ENCODE data around the gene RALA.
"Not testable (repeated sequence)": the region's sequence is repeated elsewhere in the genome, so short reads cannot be mapped to it uniquely, and the experiment has no call there.

Gene RALA

GRCh38 chr7:39688611-39689480, 65.5 kb downstream of the RALA start:
- no peak for DNase-seq

GRCh38 chr7:39691821-39692220, 68.4 kb downstream of the RALA start:
- no peak for DNase-seq

DNA sequence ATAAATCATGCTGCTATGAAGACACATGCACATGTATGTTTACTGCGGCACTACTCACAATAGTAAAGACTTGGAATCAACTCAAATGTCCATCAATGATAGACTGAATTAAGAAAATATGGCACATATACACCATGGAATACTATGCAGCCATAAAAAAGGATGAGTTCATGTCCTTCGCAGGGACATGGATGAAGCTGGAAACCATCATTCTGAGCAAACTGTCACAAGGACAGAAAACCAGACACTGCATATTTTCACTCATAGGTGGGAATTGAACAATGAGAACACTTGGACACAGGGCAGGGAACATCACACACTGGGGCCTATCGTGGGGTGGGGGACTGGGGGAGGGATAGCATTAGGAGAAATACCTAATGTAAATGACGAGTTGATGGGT, 69.7 kb downstream of the RALA start:
- DNase-seq: not testable (repeated sequence)

DNA sequence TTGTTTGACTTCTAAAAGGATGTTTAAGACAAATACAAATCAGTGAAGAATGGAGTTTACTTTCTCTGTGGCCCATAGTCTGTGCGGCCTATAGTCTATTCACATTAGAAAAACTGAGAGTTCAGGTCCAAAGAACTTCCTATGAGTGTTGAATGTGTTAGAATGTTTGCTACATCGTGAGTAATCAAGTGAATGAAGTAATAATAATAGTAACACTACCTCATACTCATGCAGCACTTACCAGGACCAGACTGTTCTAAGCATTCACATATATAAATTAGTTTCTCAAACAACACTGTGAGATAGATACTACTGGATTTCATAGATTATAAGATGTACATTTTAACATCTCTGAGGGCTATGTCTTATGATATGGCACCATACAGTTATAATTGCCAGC, 70.4 kb downstream of the RALA start:
- no peak for DNase-seq

DNA sequence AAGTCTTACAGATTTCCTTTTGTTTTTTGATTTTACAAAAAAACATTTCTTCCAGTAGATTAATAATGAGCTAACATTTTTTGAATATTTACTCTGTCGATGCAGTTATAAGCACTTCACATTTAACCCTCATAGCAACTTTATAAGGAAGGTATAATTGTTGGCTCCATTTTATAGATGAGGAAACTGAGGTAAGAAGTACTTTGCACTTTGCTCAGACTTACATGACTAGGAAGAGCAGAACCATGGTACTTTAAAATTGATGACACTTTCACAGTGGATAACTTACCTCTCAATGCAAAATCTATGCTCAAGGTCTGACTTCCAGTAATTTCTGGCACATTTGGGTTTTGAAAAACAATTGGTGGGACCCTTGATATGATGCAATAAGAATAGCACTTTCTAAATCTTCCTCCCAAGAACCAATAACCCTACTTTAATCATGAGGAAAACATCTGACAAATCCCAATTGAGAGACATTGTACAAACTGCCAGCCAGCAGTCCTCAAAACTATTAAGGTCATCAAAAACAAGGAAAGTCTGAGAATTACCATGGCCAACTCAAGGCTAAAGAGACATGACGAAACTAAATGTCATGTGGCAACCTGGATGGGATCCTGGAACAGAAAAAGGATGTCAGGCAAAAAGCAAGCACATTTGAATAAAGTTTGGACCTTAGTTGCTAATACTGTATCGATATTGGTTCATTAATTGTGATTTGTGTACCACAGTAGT, 72.6 kb downstream of the RALA start:
- DNase-seq: no peak

- no peak for DNase-seq
These were observed 73.3 kb downstream of the RALA start for GRCh38 chr7:39696631-39697030.

- no peak for DNase-seq
These were observed 74.1 kb downstream of the RALA start for GRCh38 chr7:39697483-39697882.

GRCh38 chr7:39700165-39700564, 76.8 kb downstream of the RALA start:
- DNase-seq: no peak

- DNase-seq: peak; percentile 11 to 47
These were observed 77.6 kb downstream of the RALA start for GRCh38 chr7:39700932-39701331.

- no peak for DNase-seq
These were observed 78.8 kb downstream of the RALA start for GRCh38 chr7:39702133-39702532.

- DNase-seq: no peak
These were observed 79.8 kb downstream of the RALA start for GRCh38 chr7:39703144-39703543.

DNA sequence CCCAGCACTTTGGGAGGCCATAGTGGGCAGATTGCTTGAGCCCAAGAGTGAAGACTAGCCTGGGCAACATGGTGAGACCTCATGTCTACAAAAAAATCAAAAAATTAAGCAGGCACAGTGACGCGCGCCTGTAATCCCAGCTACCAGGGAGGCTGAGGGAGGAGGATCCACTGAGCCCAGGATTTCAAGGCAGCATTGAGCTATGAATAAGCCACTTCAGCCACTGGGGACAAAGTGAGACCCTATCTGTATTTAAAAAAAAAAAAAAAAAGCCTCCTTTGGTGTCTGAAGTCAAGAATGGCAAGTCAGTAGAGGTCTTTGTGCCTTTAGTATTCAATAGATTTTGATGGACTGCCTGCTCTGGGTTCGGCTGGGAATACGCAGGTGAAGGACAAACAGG, 85.7 kb downstream of the RALA start:
- DNase-seq: no peak

DNA sequence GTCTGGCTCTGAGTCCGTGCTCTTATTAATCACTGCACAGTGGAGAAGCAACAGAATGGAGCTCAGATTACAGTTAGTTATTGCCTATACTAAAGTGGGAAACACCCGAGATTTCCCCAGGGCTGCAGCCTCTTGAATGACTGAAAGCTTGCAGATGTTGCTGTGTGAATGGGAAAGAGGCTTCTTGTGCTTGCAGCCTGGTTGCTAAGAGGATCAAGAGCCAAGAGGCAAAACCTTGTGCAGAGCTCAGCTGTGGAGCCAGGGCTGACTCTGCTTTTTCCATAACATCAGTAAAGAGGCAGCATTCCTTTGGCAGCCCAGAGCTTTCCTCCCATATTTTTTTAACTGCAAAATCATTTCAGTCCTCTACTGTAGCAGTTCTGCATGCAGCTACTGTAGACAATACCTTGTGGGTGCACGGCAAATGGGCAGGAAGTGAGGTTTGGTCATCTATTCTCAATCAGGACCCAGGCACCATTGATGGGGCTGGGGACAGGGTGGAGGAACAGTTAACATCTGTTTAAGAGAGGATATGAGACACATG, 86.5 kb downstream of the RALA start:
- no peak for DNase-seq

GRCh38 chr7:39712751-39713150, 89.4 kb downstream of the RALA start:
- DNase-seq: no peak

DNA sequence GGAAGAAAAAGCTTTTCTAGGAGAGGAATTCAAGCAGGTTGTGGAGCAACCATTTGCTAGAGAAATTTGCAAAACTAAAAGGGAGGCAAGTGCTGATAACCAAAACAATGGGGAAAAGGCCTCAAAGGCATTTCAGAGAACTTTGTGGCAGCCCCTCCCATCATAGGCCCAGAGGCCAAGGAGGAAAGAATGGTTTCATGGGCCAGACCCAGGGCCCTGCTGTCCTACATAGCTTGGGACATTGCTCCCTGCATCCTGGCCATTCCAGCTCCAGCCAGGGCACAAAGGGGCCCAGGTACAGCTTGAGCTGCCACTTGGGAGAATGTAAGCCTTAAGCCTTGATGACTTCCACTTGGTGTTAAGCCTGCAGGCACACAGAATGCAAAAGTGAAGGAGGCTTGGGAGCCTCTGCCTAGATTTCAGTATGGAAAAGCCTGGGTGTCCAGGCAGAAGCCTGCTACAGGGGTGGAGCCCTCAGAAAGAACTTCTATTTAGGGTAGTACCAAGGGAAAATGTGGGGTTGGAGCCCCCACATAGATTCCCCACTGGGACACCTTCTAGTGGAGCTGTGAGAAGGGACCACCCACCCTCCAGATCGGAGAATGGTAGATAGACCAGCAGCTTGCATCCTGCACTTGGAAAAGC, 91.2 kb downstream of the RALA start:
- no peak for DNase-seq

DNA sequence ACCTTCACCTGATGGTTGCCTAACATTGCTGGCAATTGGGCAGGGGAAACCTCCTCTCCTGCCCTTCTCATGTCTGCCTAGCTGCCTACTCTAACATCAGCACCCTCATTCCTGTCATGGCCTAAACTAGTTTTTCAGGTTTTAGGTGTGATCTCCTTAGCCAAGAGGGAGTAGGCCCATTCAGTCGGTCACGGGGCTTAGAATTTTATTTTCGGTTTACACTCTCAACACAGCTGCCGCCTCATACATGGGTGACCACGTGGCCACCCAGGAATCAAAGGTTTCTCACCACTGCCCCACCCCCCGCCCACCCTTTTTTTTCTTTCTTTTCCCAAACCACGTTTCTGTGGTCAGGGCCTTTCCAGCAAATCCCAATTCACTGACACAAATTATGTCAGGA, 97.2 kb downstream of the RALA start:
- no peak for DNase-seq

DNA sequence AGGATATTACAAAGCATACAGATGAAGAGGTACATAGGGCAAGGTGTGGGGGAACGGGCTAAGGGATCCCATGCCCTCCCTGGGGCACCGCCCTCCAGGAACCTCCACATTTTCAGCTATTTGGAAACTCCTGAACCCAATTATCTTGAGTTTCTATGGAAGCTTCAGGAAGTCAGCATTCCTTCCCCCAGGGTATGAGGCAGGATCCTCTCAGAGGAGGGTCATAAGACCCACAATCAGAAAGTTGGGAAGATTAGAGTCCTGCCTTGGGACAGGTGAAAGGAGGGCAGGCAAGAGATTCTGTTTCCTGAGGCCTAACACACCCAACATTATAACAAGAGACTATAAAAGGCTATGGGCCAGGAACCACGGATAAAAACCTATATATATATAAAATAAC, 98.0 kb downstream of the RALA start:
- DNase-seq: no peak

- no peak for DNase-seq
These were observed 98.7 kb downstream of the RALA start for GRCh38 chr7:39721919-39722597.

GRCh38 chr7:39727231-39728012, 104.0 kb downstream of the RALA start:
- DNase-seq: no peak

- peak; percentile 95 to 97 for DNase-seq
These were observed 109.7 kb downstream of the RALA start for GRCh38 chr7:39732837-39733804.

All from CD4-positive, alpha-beta T cell treated with Interleukin-4 for 1 hour (primary cell).